ENCODE measurements around the gene OPA1. TPM values are rescaled to one million over a fixed set of nuclear protein-coding genes. Genes with fewer than 3 reads are reported as not detected.
"Not testable (repeated sequence)": the region's sequence is repeated elsewhere in the genome, so short reads cannot be mapped to it uniquely, and the experiment has no call there.

Gene OPA1
- total RNA-seq, 4 donors from 2014 or later, result 37.7 to 44.7 (median 40.4) TPM

DNA sequence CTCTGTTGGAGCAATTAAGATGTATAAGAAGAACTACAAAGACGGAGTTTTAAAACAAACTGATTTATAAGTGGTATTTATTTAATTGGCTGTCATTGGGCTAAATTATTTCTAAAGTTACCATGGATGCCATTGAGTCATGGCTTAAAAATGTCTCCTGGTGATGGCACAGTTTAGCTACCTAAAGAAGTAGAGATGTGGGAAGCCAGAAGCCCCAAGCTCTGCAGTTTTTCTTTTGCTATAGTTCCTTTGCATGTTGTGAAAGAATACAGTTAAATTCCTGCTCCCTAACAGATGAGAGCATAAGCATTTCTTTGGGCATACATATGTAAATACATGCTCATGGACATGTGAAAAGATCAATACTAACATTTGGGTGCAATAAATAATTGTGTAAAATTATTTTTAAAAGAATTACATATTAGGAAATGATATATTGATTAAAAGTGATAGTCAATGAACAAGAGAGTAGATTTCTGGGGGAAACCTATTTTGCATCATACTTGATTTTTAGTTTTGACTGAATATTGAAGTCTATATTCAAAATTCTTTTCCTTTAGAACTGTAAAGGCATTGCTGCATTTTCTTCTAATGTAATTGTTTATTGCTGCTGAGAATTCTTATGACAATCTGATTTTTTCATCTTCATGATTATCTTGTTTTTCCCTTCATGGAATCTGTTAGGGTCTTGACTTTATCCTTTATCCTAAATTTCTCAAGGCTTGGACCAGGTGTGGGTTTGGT is 2.1 kb downstream of the OPA1 start:
- Histone ChIP-seq H3K4me3 (no peak overlapping the region), H3K27ac (no peak overlapping the region), H3K27me3 (no peaks in the 10 kb centered on the region), H3K4me1 (peaks cover 0 to 46% (median 17%) of the 10 kb centered on the region in 4 donors), H3K9me3 (no peaks in the 10 kb centered on the region), H3K36me3 (peaks cover 0 to 12% (median 0%) of the 10 kb centered on the region in 3 donors)
- DNase-seq (ENCODE audit: low spot score in 2 of 2), result no peak
- TF ChIP-seq EP300 (IDR thresholded peaks at IDR 0.05) (no peak), CTCF (IDR thresholded peaks at IDR 0.05) (no peak), POLR2A (IDR thresholded peaks at IDR 0.05) (no peak)
- WGBS, 2 donors, result 57 to 58% methylated on average over 1 of the region's 1 CpG

DNA sequence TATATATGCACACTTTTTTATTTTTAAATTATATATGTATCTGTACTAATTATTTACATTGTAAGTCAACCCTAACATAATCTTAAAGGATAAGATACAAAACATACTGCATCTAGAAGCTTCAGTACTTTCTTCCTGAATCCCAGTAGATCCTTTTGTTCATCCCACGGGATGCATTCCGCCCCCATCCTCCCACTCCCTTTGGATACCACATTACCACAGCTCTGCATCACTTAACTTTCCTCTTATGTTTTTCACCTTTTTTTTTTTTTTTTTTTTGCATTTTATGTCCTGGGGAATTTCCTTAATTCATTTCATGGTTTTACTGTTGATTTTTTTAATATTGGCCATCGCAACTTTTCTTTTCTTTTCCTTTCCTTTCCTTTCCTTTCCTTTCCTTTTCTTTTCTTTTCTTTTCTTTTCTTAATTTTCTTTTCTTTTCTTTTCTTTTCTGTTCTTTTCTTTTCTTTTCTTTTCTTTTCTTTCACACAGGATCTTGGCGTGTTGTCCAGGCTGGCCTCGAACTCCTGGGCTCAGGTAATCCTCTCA is 3.0 kb downstream of the OPA1 start:
- no peaks in the 10 kb centered on the region for H3K9me3 ChIP-seq
- DNase-seq (ENCODE audit: low spot score in 2 of 2), result no peak
- peaks cover 0 to 46% (median 17%) of the 10 kb centered on the region in 4 donors for H3K4me1 ChIP-seq
- no peak overlapping the region for H3K27ac ChIP-seq
- 85 to 92% methylated on average over 5 of the region's 5 CpGs for WGBS, 2 donors
- H3K4me3 ChIP-seq, result no peak overlapping the region
- H3K27me3 ChIP-seq, result no peaks in the 10 kb centered on the region
- H3K36me3 ChIP-seq, result peaks cover 0 to 12% (median 0%) of the 10 kb centered on the region in 3 donors
- TF ChIP-seq POLR2A (IDR thresholded peaks at IDR 0.05) (no peak), EP300 (IDR thresholded peaks at IDR 0.05) (no peak), CTCF (IDR thresholded peaks at IDR 0.05) (no peak)

DNA sequence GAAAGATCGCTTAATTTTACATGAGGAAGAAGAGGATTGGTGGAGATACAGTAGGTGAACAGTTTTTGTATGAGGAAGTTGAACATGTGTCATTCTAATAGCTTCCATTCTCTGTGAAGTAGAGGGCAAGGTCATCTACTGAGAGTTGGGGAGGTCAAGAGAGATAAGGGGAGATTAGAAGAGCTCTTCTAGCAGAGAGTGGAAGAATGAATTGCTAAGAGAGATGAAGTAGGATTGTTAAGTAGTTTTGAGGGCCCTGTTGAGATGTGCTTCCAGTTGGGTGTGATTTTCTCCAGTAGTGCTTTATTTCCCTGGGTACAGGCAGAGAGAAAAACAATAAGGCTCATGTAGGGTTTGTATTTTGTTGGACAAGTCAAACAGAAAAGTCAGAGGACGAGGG is 5.2 kb downstream of the OPA1 start:
- DNase-seq (ENCODE audit: low spot score in 2 of 2), result no peak
- Histone ChIP-seq H3K27me3 (no peaks in the 10 kb centered on the region), H3K4me3 (no peak overlapping the region), H3K9me3 (no peaks in the 10 kb centered on the region), H3K36me3 (peaks cover 0 to 12% (median 0%) of the 10 kb centered on the region in 3 donors), H3K27ac (no peak overlapping the region), H3K4me1 (peaks cover 0 to 46% (median 17%) of the 10 kb centered on the region in 4 donors)
- WGBS, 2 donors, result 86 to 89% methylated on average over 2 of the region's 2 CpGs
- TF ChIP-seq EP300 (IDR thresholded peaks at IDR 0.05) (no peak), CTCF (IDR thresholded peaks at IDR 0.05) (no peak), POLR2A (IDR thresholded peaks at IDR 0.05) (no peak)

DNA sequence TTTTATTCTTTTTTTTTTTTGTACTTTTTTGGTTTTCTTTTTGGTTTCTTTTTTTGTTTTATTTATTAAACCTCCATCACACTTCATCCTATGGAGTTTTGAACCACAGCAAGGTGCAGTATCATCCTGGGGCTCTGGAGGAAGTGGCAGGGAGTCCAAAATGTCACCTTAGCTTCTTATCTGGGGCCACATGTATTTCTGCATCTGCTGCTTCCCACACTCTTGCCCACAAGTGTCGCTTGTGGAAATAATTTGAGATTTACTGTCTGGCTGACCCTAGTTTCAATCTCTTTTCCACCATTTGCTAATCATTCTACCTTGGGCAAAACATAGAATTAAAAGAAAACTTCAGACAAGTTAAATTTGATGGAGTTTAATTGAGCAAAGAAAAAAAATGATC is 6.4 kb downstream of the OPA1 start:
- TF ChIP-seq POLR2A (IDR thresholded peaks at IDR 0.05), result no peak
- no peak for TF ChIP-seq EP300 (IDR thresholded peaks at IDR 0.05)
- no peak for TF ChIP-seq CTCF (IDR thresholded peaks at IDR 0.05)
- Histone ChIP-seq H3K36me3 (peaks cover 0 to 12% (median 0%) of the 10 kb centered on the region in 3 donors), H3K27me3 (no peaks in the 10 kb centered on the region), H3K4me3 (no peak overlapping the region), H3K9me3 (no peaks in the 10 kb centered on the region), H3K4me1 (peaks cover 0 to 39% (median 12%) of the 10 kb centered on the region in 4 donors), H3K27ac (no peak overlapping the region)
- WGBS, 2 donors, result 82 to 94% methylated on average over 1 of the region's 1 CpG
- DNase-seq (ENCODE audit: low spot score in 2 of 2), result no peak

- DNase-seq (ENCODE audit: low spot score in 2 of 2), result peak in 1 of 2 donors; percentile 70
- H3K4me3 ChIP-seq, result no peak overlapping the region
- H3K27me3 ChIP-seq, result no peaks in the 10 kb centered on the region
- peaks cover 0 to 2% (median 0%) of the 10 kb centered on the region in 4 donors for H3K9me3 ChIP-seq
- WGBS, 2 donors, result 46 to 54% methylated on average over 2 of the region's 2 CpGs
- H3K36me3 ChIP-seq, result peaks cover 0 to 5% (median 0%) of the 10 kb centered on the region in 3 donors
- TF ChIP-seq EP300 (IDR thresholded peaks at IDR 0.05) (no peak), CTCF (IDR thresholded peaks at IDR 0.05) (peak; percentile 22 to 77 (median 61))
- peaks cover 0 to 8% (median 2%) of the 10 kb centered on the region in 4 donors for H3K4me1 ChIP-seq
- H3K27ac ChIP-seq, result no peak overlapping the region
These were observed 12.9 kb downstream of the OPA1 start for GRCh38 chr3:193605876-193606275.

DNA sequence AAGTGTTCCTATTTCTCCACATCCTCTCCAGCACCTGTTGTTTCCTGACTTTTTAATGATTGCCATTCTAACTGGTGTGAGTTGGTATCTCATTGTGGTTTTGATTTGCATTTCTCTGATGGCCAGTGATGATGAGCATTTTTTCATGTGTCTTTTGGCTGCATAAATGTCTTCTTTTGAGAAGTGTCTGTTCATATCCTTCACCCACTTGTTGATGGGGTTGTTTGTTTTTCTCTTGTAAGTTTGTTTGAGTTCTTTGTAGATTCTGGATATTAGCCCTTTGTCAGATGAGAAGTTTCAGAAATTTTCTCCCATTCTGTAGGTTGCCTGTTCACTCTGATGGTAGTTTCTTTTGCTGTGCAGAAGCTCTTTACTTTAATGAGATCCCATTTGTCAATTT is 13.9 kb downstream of the OPA1 start:
- H3K27me3 ChIP-seq; H3K36me3 ChIP-seq; H3K27ac ChIP-seq; H3K4me3 ChIP-seq; DNase-seq (ENCODE audit: low spot score in 2 of 2); H3K4me1 ChIP-seq; H3K9me3 ChIP-seq: not testable (repeated sequence)

DNA sequence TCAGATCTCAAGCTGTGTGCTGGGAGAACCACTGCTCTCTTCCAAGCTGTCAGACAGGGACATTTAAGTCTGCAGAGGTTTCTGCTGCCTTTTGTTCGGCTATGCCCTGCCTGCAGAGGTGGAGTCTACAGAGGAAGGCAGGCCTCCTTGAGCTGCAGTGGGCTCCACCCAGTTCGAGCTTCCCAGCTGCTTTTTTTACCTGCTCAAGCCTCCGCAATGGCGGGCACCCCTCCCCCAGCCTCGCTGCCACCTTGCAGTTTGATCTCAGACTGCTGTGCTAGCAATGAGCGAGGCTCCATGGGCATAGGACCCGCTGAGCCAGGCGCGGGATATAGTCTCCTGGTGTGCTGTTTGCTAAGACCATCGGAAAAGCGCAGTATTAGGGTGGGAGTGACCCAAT is 17.5 kb downstream of the OPA1 start:
- Histone ChIP-seq H3K36me3 (peaks cover 0 to 24% (median 0%) of the 10 kb centered on the region in 3 donors), H3K9me3 (peaks cover 0 to 14% (median 0%) of the 10 kb centered on the region in 4 donors)
- not testable (repeated sequence) for H3K27ac ChIP-seq; H3K27me3 ChIP-seq; DNase-seq (ENCODE audit: low spot score in 2 of 2); H3K4me3 ChIP-seq; H3K4me1 ChIP-seq
- 97 to 98% methylated on average over 11 of the region's 11 CpGs for WGBS, 2 donors
